ENCODE data around the gene ARHGAP28. TPM values are rescaled to one million over a fixed set of nuclear protein-coding genes. Genes with fewer than 3 reads are reported as not detected.

Gene ARHGAP28
- total RNA-seq, 4 donors from 2014 or later = 1.0 to 39.0 (median 8.7) TPM

DNA sequence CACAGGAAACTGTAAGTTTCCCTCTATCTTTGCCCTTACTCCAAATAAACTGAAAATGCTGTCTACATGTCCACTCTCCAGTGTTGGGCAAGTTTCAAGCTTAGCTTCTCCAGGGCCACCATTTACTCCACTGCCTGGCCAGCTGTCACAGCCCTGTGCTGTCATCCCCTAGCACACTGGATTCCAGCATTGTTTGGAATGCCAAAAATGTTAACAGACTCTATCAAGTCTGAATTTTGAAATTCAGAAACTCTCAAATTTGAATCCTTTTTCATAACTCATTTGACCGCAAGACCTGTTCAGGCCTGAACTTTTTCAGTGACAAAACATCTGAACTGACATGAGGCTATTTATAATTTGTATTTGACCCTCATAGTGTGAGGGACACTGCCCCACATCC, 5.2 kb upstream of the ARHGAP28 start:
- TF ChIP-seq, protein P1, sequence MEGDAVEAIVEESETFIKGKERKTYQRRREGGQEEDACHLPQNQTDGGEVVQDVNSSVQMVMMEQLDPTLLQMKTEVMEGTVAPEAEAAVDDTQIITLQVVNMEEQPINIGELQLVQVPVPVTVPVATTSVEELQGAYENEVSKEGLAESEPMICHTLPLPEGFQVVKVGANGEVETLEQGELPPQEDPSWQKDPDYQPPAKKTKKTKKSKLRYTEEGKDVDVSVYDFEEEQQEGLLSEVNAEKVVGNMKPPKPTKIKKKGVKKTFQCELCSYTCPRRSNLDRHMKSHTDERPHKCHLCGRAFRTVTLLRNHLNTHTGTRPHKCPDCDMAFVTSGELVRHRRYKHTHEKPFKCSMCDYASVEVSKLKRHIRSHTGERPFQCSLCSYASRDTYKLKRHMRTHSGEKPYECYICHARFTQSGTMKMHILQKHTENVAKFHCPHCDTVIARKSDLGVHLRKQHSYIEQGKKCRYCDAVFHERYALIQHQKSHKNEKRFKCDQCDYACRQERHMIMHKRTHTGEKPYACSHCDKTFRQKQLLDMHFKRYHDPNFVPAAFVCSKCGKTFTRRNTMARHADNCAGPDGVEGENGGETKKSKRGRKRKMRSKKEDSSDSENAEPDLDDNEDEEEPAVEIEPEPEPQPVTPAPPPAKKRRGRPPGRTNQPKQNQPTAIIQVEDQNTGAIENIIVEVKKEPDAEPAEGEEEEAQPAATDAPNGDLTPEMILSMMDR (IDR thresholded peaks at IDR 0.05) = no peak
- no peak for TF ChIP-seq POLR2A (IDR thresholded peaks at IDR 0.05)
- no peak overlapping the region for H3K4me3 ChIP-seq
- no peaks in the 10 kb centered on the region for H3K4me1 ChIP-seq
- no peaks in the 10 kb centered on the region for H3K27me3 ChIP-seq
- no peaks in the 10 kb centered on the region for H3K9me3 ChIP-seq
- intact Hi-C loops (cut with DNase I; ENCODE audit: low total_unique reads) = no loop called here
- H3K27ac ChIP-seq = no peak overlapping the region
- H3K36me3 ChIP-seq = no peaks in the 10 kb centered on the region
- no peak for DNase-seq

GRCh38 chr18:6728331-6728730, 1.2 kb upstream of the ARHGAP28 start:
- TF ChIP-seq POLR2A (IDR thresholded peaks at IDR 0.05) = no peak
- TF ChIP-seq, protein P1 (IDR thresholded peaks at IDR 0.05) = no peak
- Histone ChIP-seq H3K4me3 (no peak overlapping the region), H3K4me1 (no peaks in the 10 kb centered on the region), H3K27me3 (no peaks in the 10 kb centered on the region), H3K36me3 (no peaks in the 10 kb centered on the region), H3K9me3 (no peaks in the 10 kb centered on the region), H3K27ac (peak overlapping the region; percentile 76 to 92)
- intact Hi-C loops (cut with DNase I; ENCODE audit: low total_unique reads) = no loop called here
- no peak for DNase-seq

GRCh38 chr18:6728809-6729246, 688 bp upstream of the ARHGAP28 start:
- TF ChIP-seq POLR2A (IDR thresholded peaks at IDR 0.05) = no peak
- TF ChIP-seq, protein P1 (IDR thresholded peaks at IDR 0.05) = no peak
- intact Hi-C loops (cut with DNase I; ENCODE audit: low total_unique reads) = no loop called here
- H3K4me1 ChIP-seq = no peaks in the 10 kb centered on the region
- H3K9me3 ChIP-seq = no peaks in the 10 kb centered on the region
- H3K36me3 ChIP-seq = no peaks in the 10 kb centered on the region
- no peak for DNase-seq
- peak overlapping the region; percentile 76 to 92 for H3K27ac ChIP-seq
- no peaks in the 10 kb centered on the region for H3K27me3 ChIP-seq
- peak overlapping the region; percentile 20 to 73 for H3K4me3 ChIP-seq

GRCh38 chr18:6730416-6731221, 1.1 kb downstream of the ARHGAP28 start:
- Histone ChIP-seq H3K9me3 (no peaks in the 10 kb centered on the region), H3K27ac (peak overlapping the region; percentile 76 to 92), H3K4me1 (no peaks in the 10 kb centered on the region), H3K4me3 (peak overlapping the region; percentile 20 to 73), H3K27me3 (no peaks in the 10 kb centered on the region), H3K36me3 (no peaks in the 10 kb centered on the region)
- no peak for TF ChIP-seq POLR2A (IDR thresholded peaks at IDR 0.05)
- TF ChIP-seq, protein P1 (IDR thresholded peaks at IDR 0.05) = no peak
- intact Hi-C loops (cut with DNase I; ENCODE audit: low total_unique reads) = no loop called here
- no peak for DNase-seq

GRCh38 chr18:6731222-6731596, 1.7 kb downstream of the ARHGAP28 start:
- DNase-seq = no peak
- Histone ChIP-seq H3K4me1 (no peaks in the 10 kb centered on the region), H3K9me3 (no peaks in the 10 kb centered on the region), H3K4me3 (no peak overlapping the region), H3K27me3 (no peaks in the 10 kb centered on the region), H3K36me3 (no peaks in the 10 kb centered on the region), H3K27ac (no peak overlapping the region)
- TF ChIP-seq POLR2A (IDR thresholded peaks at IDR 0.05) = no peak
- TF ChIP-seq, protein P1 (IDR thresholded peaks at IDR 0.05) = no peak
- intact Hi-C loops (cut with DNase I; ENCODE audit: low total_unique reads) = no loop called here
